Common myeloid progenitor, CD34-positive (primary cell): ENCODE results near the gene RBFA.

Source experiments
- CTCF ChIA-PET: fragments of 350-600 bp; sonication (Branson Sonifier 250); formaldehyde crosslinking; loops from one replicate; lab custom pipeline; 2021; ENCODE audit warnings: antibody characterized with exemption; lab: Charles Lee
- POLR2A ChIA-PET: fragments of 350-600 bp; sonication (Branson Sonifier 250); formaldehyde crosslinking; loops from one replicate; lab custom pipeline; 2021; ENCODE audit warnings: antibody characterized with exemption; lab: Charles Lee
- DNase-seq, 3 donors: peaks; one replicate each; pipeline versions ENCODE4 v3.0.0 to v3.0.0-alpha.2; 2013
- H3K27ac ChIP-seq, 2 experiments: 1 replicate in 1 of 2; 2 replicates in 1 of 2; pipeline ENCODE4 v1.7.0; 2013; ENCODE audit warnings: inconsistent platforms in 2 of 2, low read length in 2 of 2, mild to moderate bottlenecking in 2 of 2, low read depth in 1 of 2, moderate library complexity in 1 of 2; ENCODE audit not compliant: severe bottlenecking in 2 of 2, insufficient read depth in 1 of 2, poor library complexity in 1 of 2
- H3K27me3 ChIP-seq, 5 experiments: replicated peaks in 2 of 5; 1 replicate in 3 of 5; 2 replicates in 2 of 5; pipeline versions ENCODE4 v1.6.1 to v1.7.0; 2013; ENCODE audit warnings: low read length in 4 of 5, mild to moderate bottlenecking in 2 of 5, moderate library complexity in 2 of 5, inconsistent platforms in 1 of 5; ENCODE audit not compliant: insufficient read depth in 5 of 5, control insufficient read depth in 4 of 5
- H3K36me3 ChIP-seq, 4 experiments: 1 replicate in 2 of 4; 2 replicates in 2 of 4; pipeline versions ENCODE4 v1.6.1 to v1.7.0; 2013; ENCODE audit warnings: low read length in 3 of 4, control low read depth in 1 of 4, mild to moderate bottlenecking in 1 of 4; ENCODE audit not compliant: control insufficient read depth in 4 of 4, insufficient read depth in 4 of 4
- H3K4me1 ChIP-seq, 4 experiments: 1 replicate in 3 of 4; 2 replicates in 1 of 4; pipeline versions ENCODE4 v1.6.1 to v1.7.1; 2013; ENCODE audit warnings: low read length in 3 of 4, mild to moderate bottlenecking in 3 of 4, control low read depth in 1 of 4, inconsistent platforms in 1 of 4, moderate library complexity in 1 of 4; ENCODE audit not compliant: control insufficient read depth in 4 of 4, insufficient read depth in 4 of 4; ENCODE audit errors: control extremely low read depth in 1 of 4
- H3K4me3 ChIP-seq, 7 experiments: 1 replicate in 4 of 7; 2 replicates in 3 of 7; pipeline versions ENCODE4 v1.5.1 to v1.7.0; 2013; ENCODE audit warnings: mild to moderate bottlenecking in 7 of 7, low read length in 6 of 7, moderate library complexity in 6 of 7, inconsistent platforms in 2 of 7, low read depth in 2 of 7, control low read depth in 1 of 7; ENCODE audit not compliant: insufficient read depth in 4 of 7, control insufficient read depth in 1 of 7; ENCODE audit errors: extremely low read depth in 1 of 7
- H3K9me3 ChIP-seq, 5 experiments: 1 replicate in 4 of 5; 2 replicates in 1 of 5; pipeline versions ENCODE4 v1.6.1 to v1.7.1; 2013; ENCODE audit warnings: low read length in 4 of 5, mild to moderate bottlenecking in 2 of 5, inconsistent platforms in 1 of 5, low read depth in 1 of 5, moderate library complexity in 1 of 5; ENCODE audit not compliant: control insufficient read depth in 4 of 5, insufficient read depth in 2 of 5; ENCODE audit errors: control extremely low read depth in 1 of 5
- WGBS: methylation state at CpG from one replicate; pipeline ENCODE4 v1.1.5; 2013; ENCODE audit not compliant: insufficient coverage; 5-methylcytosine and 5-hydroxymethylcytosine counted together

The RBFA gene

GRCh38 chr18:80037869-80038630 is 3.8 kb downstream of the RBFA start:
- POLR2A ChIA-PET, result no interaction called here
- CTCF ChIA-PET, result interaction anchor here (1.3 kb wide), 1 partner anchor 121 kb away, joined by 3 read pairs; no protein-coding TSS in a partner anchor

GRCh38 chr18:80040515-80040914 is 6.3 kb downstream of the RBFA start:
- H3K27ac ChIP-seq, result no peak overlapping the region
- peaks cover 4 to 66% (median 45%) of the 10 kb centered on the region in 4 experiments for H3K36me3 ChIP-seq
- ChIA-PET CTCF (no interaction called here), POLR2A (no interaction called here)
- peaks cover 0 to 8% (median 5%) of the 10 kb centered on the region in 4 experiments for H3K4me1 ChIP-seq
- H3K9me3 ChIP-seq, result no peaks in the 10 kb centered on the region
- no peaks in the 10 kb centered on the region for H3K27me3 ChIP-seq
- no peak for DNase-seq
- WGBS, result no CpG with 5 or more reads among the region's 3 CpGs
- no peak overlapping the region for H3K4me3 ChIP-seq

More at GRCh38 chr18:80037869-80038630, 3.8 kb downstream of the RBFA start:
- Histone ChIP-seq H3K36me3 (peaks cover under 1 to 44% (median 27%) of the 10 kb centered on the region in 4 experiments), H3K9me3 (no peaks in the 10 kb centered on the region), H3K4me1 (peaks cover 3 to 19% (median 18%) of the 10 kb centered on the region in 4 experiments), H3K4me3 (no peak overlapping the region), H3K27me3 (no peaks in the 10 kb centered on the region), H3K27ac (no peak overlapping the region)
- no peak for DNase-seq
- WGBS, result 88% methylated on average over 17 of the region's 17 CpGs

DNA sequence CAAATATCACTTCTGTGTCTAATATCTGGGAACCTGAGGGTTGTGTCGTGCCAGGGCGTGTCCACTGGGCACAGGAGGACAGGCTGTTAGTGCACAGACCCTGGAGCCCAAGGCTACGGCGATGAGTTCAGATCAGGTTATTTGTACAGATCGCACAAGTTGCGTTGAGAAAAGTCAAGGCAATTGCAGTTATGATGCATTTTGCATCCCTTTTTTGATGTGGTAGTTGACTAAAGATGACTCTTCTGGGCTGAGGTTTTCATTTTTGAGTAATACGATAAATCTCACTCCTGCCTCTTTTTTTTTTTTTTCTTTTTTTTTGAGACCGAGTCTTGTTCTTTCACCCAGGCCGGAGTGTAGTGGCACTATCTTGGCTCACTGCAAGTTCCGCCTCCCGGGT is 7.2 kb downstream of the RBFA start:
- H3K9me3 ChIP-seq, result no peaks in the 10 kb centered on the region
- H3K4me1 ChIP-seq, result no peaks in the 10 kb centered on the region
- H3K27me3 ChIP-seq, result no peaks in the 10 kb centered on the region
- POLR2A ChIA-PET, result no interaction called here
- H3K4me3 ChIP-seq, result no peak overlapping the region
- CTCF ChIA-PET, result no interaction called here
- WGBS, result 99% methylated on average over 6 of the region's 11 CpGs
- H3K27ac ChIP-seq, result no peak overlapping the region
- DNase-seq, result no peak
- peaks cover 4 to 74% (median 53%) of the 10 kb centered on the region in 4 experiments for H3K36me3 ChIP-seq

GRCh38 chr18:80042785-80043184 is 8.6 kb downstream of the RBFA start:
- Histone ChIP-seq H3K4me1 (no peaks in the 10 kb centered on the region), H3K27ac (no peak overlapping the region), H3K36me3 (peaks cover 4 to 77% (median 58%) of the 10 kb centered on the region in 4 experiments), H3K9me3 (peaks cover 0 to 3% (median 0%) of the 10 kb centered on the region in 5 experiments), H3K4me3 (no peak overlapping the region), H3K27me3 (no peaks in the 10 kb centered on the region)
- no peak for DNase-seq
- POLR2A ChIA-PET, result no interaction called here
- WGBS, result no CpG with 5 or more reads among the region's 4 CpGs
- CTCF ChIA-PET, result interaction anchor here (0.8 kb wide), 1 partner anchor 53 kb away, joined by 3 read pairs; no protein-coding TSS in a partner anchor

DNA sequence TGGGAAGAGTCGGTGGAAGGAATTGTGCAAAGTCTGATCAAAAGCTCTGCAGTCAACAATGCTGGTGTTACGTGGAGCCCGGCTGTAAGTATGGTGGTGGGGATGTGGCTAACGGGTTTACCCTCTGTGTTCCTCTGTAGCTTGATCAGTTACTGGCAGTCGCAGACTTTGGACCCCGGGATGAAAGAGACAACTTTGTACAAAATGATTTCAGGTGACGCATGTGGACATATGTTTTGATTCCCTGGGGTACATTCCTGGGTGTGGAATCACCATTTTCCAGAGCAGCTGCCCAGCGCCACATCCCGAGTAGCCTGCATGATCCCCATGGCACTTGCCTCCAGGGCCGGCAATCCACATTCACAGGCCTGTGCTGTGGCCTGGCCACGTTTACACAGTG is 9.8 kb downstream of the RBFA start:
- no peak overlapping the region for H3K4me3 ChIP-seq
- H3K9me3 ChIP-seq, result peaks cover 0 to 10% (median 0%) of the 10 kb centered on the region in 5 experiments
- POLR2A ChIA-PET, result no interaction called here
- no peaks in the 10 kb centered on the region for H3K4me1 ChIP-seq
- peaks cover 4 to 73% (median 58%) of the 10 kb centered on the region in 4 experiments for H3K36me3 ChIP-seq
- H3K27me3 ChIP-seq, result no peaks in the 10 kb centered on the region
- DNase-seq, result no peak
- CTCF ChIA-PET, result no interaction called here
- 96% methylated on average over 11 of the region's 11 CpGs for WGBS
- no peak overlapping the region for H3K27ac ChIP-seq

- DNase-seq, result no peak
- ChIA-PET POLR2A (no interaction called here), CTCF (no interaction called here)
- no peaks in the 10 kb centered on the region for H3K27me3 ChIP-seq
- H3K27ac ChIP-seq, result no peak overlapping the region
- 98% methylated on average over 7 of the region's 8 CpGs for WGBS
- no peak overlapping the region for H3K4me3 ChIP-seq
- peaks cover 4 to 81% (median 63%) of the 10 kb centered on the region in 4 experiments for H3K36me3 ChIP-seq
- H3K9me3 ChIP-seq, result peaks cover 0 to 18% (median 8%) of the 10 kb centered on the region in 5 experiments
- no peaks in the 10 kb centered on the region for H3K4me1 ChIP-seq
Measured at GRCh38 chr18:80046011-80046410, 11.8 kb downstream of the RBFA start.

- Histone ChIP-seq H3K27me3 (no peaks in the 10 kb centered on the region), H3K4me3 (no peak overlapping the region), H3K27ac (no peak overlapping the region), H3K4me1 (no peaks in the 10 kb centered on the region), H3K36me3 (peaks cover 4 to 80% (median 62%) of the 10 kb centered on the region in 4 experiments), H3K9me3 (peaks cover 0 to 22% (median 10%) of the 10 kb centered on the region in 5 experiments)
- 98% methylated on average over 16 of the region's 16 CpGs for WGBS
- ChIA-PET CTCF (no interaction called here), POLR2A (no interaction called here)
- DNase-seq, result no peak
Measured at GRCh38 chr18:80046431-80046830, 12.2 kb downstream of the RBFA start.
